Aorta (tissue), 5 donors: ENCODE data around the gene MAP2. TPM values are rescaled to one million over a fixed set of nuclear protein-coding genes. Genes with fewer than 3 reads are reported as not detected.

Experiments used
- ATAC-seq: fragments of 200-7000 bp; cut with Tn5 transposase; one replicate; pipeline ENCODE4 v1.9.1; 2022; ENCODE audit warnings: moderate library complexity; ENCODE audit not compliant: low FRiP score
- DNase-seq, 2 donors: peaks; one replicate each; pipeline ENCODE4 v3.0.0-alpha.2; 2020
- H3K27ac ChIP-seq, 2 donors: one replicate each; pipeline ENCODE4 v1.5.1; 2013; ENCODE audit warnings: low read length in 2 of 2, mild to moderate bottlenecking in 2 of 2, moderate library complexity in 2 of 2, control low read depth in 1 of 2, inconsistent platforms in 1 of 2, low read depth in 1 of 2
- H3K27me3 ChIP-seq, 2 donors: one replicate each; pipeline ENCODE4 v1.6.1; 2013; ENCODE audit warnings: control low read depth in 1 of 2, low read length in 1 of 2, mild to moderate bottlenecking in 1 of 2, moderate library complexity in 1 of 2; ENCODE audit not compliant: insufficient read depth in 2 of 2, control insufficient read depth in 1 of 2
- H3K36me3 ChIP-seq, 2 donors: one replicate each; pipeline ENCODE4 v1.6.1; 2013; ENCODE audit warnings: control low read depth in 1 of 2, low read length in 1 of 2, mild to moderate bottlenecking in 1 of 2; ENCODE audit not compliant: insufficient read depth in 2 of 2, control insufficient read depth in 1 of 2
- H3K4me1 ChIP-seq, 2 donors: one replicate each; pipeline ENCODE4 v1.6.1; 2013; ENCODE audit warnings: low read length in 2 of 2, control low read depth in 1 of 2, mild to moderate bottlenecking in 1 of 2, moderate library complexity in 1 of 2; ENCODE audit not compliant: insufficient read depth in 2 of 2, control insufficient read depth in 1 of 2
- H3K4me3 ChIP-seq, 2 donors: one replicate each; pipeline ENCODE4 v1.5.1; 2013; ENCODE audit warnings: low read length in 2 of 2, control low read depth in 1 of 2, mild to moderate bottlenecking in 1 of 2
- H3K9me3 ChIP-seq: one replicate; pipeline ENCODE4 v1.6.1; 2013; ENCODE audit warnings: mild to moderate bottlenecking, low read length; ENCODE audit not compliant: control insufficient read depth
- WGBS, 2 donors: extraction: QIAGEN DNeasy Blood & Tissue Kit; methylation state at CpG; one replicate each; pipeline ENCODE4 v1.1.7; 2013; 5-methylcytosine and 5-hydroxymethylcytosine counted together
- intact Hi-C, 2 donors: fragments of 100-400 bp; cut with DNase I; formaldehyde crosslinking; loops; one replicate each; pipeline versions ENCODE4 v1.14.2 to v1.15.0; 2022
- long read RNA-seq, 2 donors: library from polyadenylated mRNA; unstranded; transcript quantifications; one replicate each; pipeline ENCODE4 v2.0.0, GENCODE V29; 2020 to 2021
- polyA plus RNA-seq, 2 donors: library from polyadenylated mRNA; stranded (reverse); fragments of 200-250 nt; gene quantifications; one replicate each; pipeline ENCODE4 v1.2.3, GENCODE V29; 2013
- total RNA-seq, 2 donors: library from RNA; stranded (reverse); fragmentation: NEBNext Ultra II Directional; extraction: Animal tissue kit (Norgen Biotek cat#: 25700); gene quantifications; one replicate each; pipeline ENCODE4 v1.2.1, GENCODE V29; 2021
- donor health status: healthy with polysubstance abuse.
- donor health status: Bipolar disorder and iron deficiency.
- donor health status: DM: no; HTN: no; CAD: no.
- donor health status: DM: no; HTN: no; CAD: no.
- donor health status: DM: yes; HTN: yes; CAD: no.

Gene MAP2
- total RNA-seq (10 to 100 TPM; 19.6 to 59.7 TPM), polyA plus RNA-seq (10 to 100 TPM; 15.3 to 21.0 TPM)
- long read RNA-seq, donor 1, partial matches to known transcripts = 6 of 34 reads
- long read RNA-seq, donor 1, other reads (novel, unspliced or antisense) = 25 of 34 reads
- long read RNA-seq, donor 2, partial matches to known transcripts = 2 of 6 reads
- long read RNA-seq, donor 2, other reads (novel, unspliced or antisense) = 4 of 6 reads

GRCh38 chr2:209423562-209424198, at the start of gene MAP2:
Gene MAP2 (plus strand): TSS chr2:209424047. CDS start chr2:209653171, 229,124 bp downstream.
- intact Hi-C loops = loop anchor here (1.0 to 2.0 kb wide), 2 partner anchors 89 to 135 kb away; no protein-coding TSS in a partner anchor
- peak; percentile 96 for ATAC-seq
- Histone ChIP-seq H3K27me3 (no peaks in the 10 kb centered on the region), H3K27ac (peak within 1 kb of the TSS; percentile 30 to 70), H3K4me1 (no peaks in the 10 kb centered on the region), H3K9me3 (no peaks in the 10 kb centered on the region), H3K4me3 (peak within 1 kb of the TSS; percentile 50 to 81), H3K36me3 (no peaks in the 10 kb centered on the region)
- peak; percentile 90 to 96 for DNase-seq
- WGBS, 2 donors = 1 to 3% methylated on average over 25 to 57 of the region's 57 CpGs

- ATAC-seq = no peak
- no peaks in the 10 kb centered on the region for H3K4me1 ChIP-seq
- intact Hi-C loops = no loop called here
- DNase-seq = no peak
- H3K27ac ChIP-seq = no peak overlapping the region
- H3K36me3 ChIP-seq = no peaks in the 10 kb centered on the region
- H3K4me3 ChIP-seq = no peak overlapping the region
- H3K27me3 ChIP-seq = no peaks in the 10 kb centered on the region
- H3K9me3 ChIP-seq = peaks cover 4% of the 10 kb centered on the region
- 88 to 89% methylated on average over 1 of the region's 1 CpG for WGBS, 2 donors
These were observed 47.2 kb upstream of the MAP2 start for GRCh38 chr2:209376686-209377085.

GRCh38 chr2:209380293-209380692, 43.6 kb upstream of the MAP2 start:
- intact Hi-C loops = no loop called here
- DNase-seq (no peak), ATAC-seq (no peak)
- no peaks in the 10 kb centered on the region for H3K27me3 ChIP-seq
- H3K4me1 ChIP-seq = no peaks in the 10 kb centered on the region
- no peak overlapping the region for H3K4me3 ChIP-seq
- H3K36me3 ChIP-seq = no peaks in the 10 kb centered on the region
- no peak overlapping the region for H3K27ac ChIP-seq
- H3K9me3 ChIP-seq = peaks cover 4% of the 10 kb centered on the region
- WGBS, 2 donors = 74 to 78% methylated on average over 1 of the region's 1 CpG

GRCh38 chr2:209381091-209381490, 42.8 kb upstream of the MAP2 start:
- no peaks in the 10 kb centered on the region for H3K36me3 ChIP-seq
- H3K4me3 ChIP-seq = no peak overlapping the region
- no peak overlapping the region for H3K27ac ChIP-seq
- peaks cover 4% of the 10 kb centered on the region for H3K9me3 ChIP-seq
- no peaks in the 10 kb centered on the region for H3K27me3 ChIP-seq
- WGBS, 2 donors = 17 to 28% methylated on average over 3 of the region's 3 CpGs
- no peaks in the 10 kb centered on the region for H3K4me1 ChIP-seq
- intact Hi-C loops = no loop called here
- DNase-seq (no peak), ATAC-seq (no peak)

- Histone ChIP-seq H3K36me3 (no peaks in the 10 kb centered on the region), H3K9me3 (peaks cover 1% of the 10 kb centered on the region), H3K4me3 (no peak overlapping the region), H3K4me1 (no peaks in the 10 kb centered on the region), H3K27ac (no peak overlapping the region), H3K27me3 (no peaks in the 10 kb centered on the region)
- DNase-seq (no peak), ATAC-seq (no peak)
- intact Hi-C loops = no loop called here
These were observed 41.1 kb upstream of the MAP2 start for GRCh38 chr2:209382775-209383174.

GRCh38 chr2:209383212-209383611, 40.6 kb upstream of the MAP2 start:
- DNase-seq (no peak), ATAC-seq (no peak)
- Histone ChIP-seq H3K27me3 (no peaks in the 10 kb centered on the region), H3K36me3 (no peaks in the 10 kb centered on the region), H3K4me1 (no peaks in the 10 kb centered on the region), H3K9me3 (no peaks in the 10 kb centered on the region), H3K27ac (no peak overlapping the region), H3K4me3 (no peak overlapping the region)
- intact Hi-C loops = no loop called here

GRCh38 chr2:209387389-209387788, 36.5 kb upstream of the MAP2 start:
- Histone ChIP-seq H3K27ac (no peak overlapping the region), H3K4me1 (peaks cover 0 to 3% of the 10 kb centered on the region in 2 donors), H3K36me3 (no peaks in the 10 kb centered on the region), H3K4me3 (no peak overlapping the region), H3K27me3 (no peaks in the 10 kb centered on the region), H3K9me3 (no peaks in the 10 kb centered on the region)
- DNase-seq (no peak), ATAC-seq (no peak)
- intact Hi-C loops = no loop called here
- 90 to 98% methylated on average over 14 to 34 of the region's 34 CpGs for WGBS, 2 donors

GRCh38 chr2:209388446-209389037, 35.3 kb upstream of the MAP2 start:
- H3K27me3 ChIP-seq = no peaks in the 10 kb centered on the region
- no peak for ATAC-seq
- H3K4me3 ChIP-seq = no peak overlapping the region
- H3K4me1 ChIP-seq = peaks cover 0 to 3% of the 10 kb centered on the region in 2 donors
- no peaks in the 10 kb centered on the region for H3K9me3 ChIP-seq
- no peak overlapping the region for H3K27ac ChIP-seq
- H3K36me3 ChIP-seq = no peaks in the 10 kb centered on the region
- WGBS, 2 donors = 70 to 71% methylated on average over 4 of the region's 4 CpGs
- intact Hi-C loops = no loop called here
- DNase-seq = no peak

GRCh38 chr2:209389171-209389618, 34.7 kb upstream of the MAP2 start:
- H3K27ac ChIP-seq = no peak overlapping the region
- 39 to 46% methylated on average over 5 of the region's 5 CpGs for WGBS, 2 donors

More at GRCh38 chr2:209389171-209389618, 34.7 kb upstream of the MAP2 start:
- Histone ChIP-seq H3K36me3 (no peaks in the 10 kb centered on the region), H3K9me3 (no peaks in the 10 kb centered on the region), H3K27me3 (no peaks in the 10 kb centered on the region), H3K4me3 (no peak overlapping the region), H3K4me1 (peaks cover 0 to 3% of the 10 kb centered on the region in 2 donors)
- intact Hi-C loops = no loop called here
- no peak for DNase-seq
- no peak for ATAC-seq
